LNCaP clone FGC (cell line): ENCODE results near the gene GSG1.
A peak's percentile ranks its signal among the peaks of the same experiment; 100 is the strongest.

Experiments used
- DNase-seq: peaks from one replicate; pipeline ENCODE4 v3.0.0-alpha.2; 2011; ENCODE audit warnings: low read depth
- H3K4me3 ChIP-seq: 2 replicates; pipeline ENCODE4 v1.5.1; 2011; ENCODE audit warnings: mild to moderate bottlenecking, low read depth, low read length, control low read depth
- CTCF ChIP-seq: IDR thresholded peaks from 2 replicates; pipeline ENCODE4 v1.5.1; 2012; ENCODE audit warnings: mild to moderate bottlenecking; ENCODE audit not compliant: control insufficient read depth, insufficient read depth; ENCODE audit errors: extremely low read depth

Gene GSG1

DNA sequence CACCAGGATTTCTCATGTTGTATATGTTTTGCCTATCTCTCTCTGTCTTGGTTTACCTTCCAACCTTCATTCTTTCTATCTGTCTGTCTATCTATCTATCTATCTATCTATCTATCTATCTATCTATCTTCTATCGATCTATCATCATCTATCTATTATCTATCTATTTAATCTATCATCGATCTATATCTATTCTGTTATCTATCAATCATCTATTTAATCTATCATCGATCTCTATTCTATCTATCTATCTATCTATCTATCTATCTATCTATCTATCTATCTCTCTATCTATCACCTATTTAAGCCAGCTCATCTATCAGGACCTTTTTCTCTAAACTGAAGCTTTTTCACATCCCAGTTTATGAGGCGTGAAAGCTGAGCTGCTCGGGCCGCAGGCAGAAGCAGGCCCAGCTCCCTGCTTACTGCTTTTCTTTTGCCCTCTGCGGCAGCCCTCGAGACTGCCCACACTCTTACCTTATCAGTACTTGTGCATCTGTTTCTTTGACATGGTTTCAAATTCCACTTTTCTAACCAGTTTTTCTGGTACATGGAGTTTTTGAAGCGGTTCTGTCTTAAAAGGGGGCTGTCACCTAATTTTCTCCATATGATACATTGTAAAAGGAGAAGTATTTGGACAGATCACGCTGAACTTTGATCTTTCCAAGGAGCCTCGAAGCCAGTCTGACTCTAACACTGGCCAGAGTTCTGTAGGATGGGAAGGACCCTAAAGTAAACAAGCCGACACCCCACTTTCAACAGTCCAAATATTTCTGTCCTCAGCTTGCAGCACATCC lies 44.4 kb upstream of the GSG1 start:
- no peak overlapping the region for H3K4me3 ChIP-seq
- DNase-seq = no peak
- TF ChIP-seq CTCF = no peak

GRCh38 chr12:13146336-13146938 lies 43.0 kb upstream of the GSG1 start:
- TF ChIP-seq CTCF = no peak
- H3K4me3 ChIP-seq = no peak overlapping the region
- no peak for DNase-seq

DNA sequence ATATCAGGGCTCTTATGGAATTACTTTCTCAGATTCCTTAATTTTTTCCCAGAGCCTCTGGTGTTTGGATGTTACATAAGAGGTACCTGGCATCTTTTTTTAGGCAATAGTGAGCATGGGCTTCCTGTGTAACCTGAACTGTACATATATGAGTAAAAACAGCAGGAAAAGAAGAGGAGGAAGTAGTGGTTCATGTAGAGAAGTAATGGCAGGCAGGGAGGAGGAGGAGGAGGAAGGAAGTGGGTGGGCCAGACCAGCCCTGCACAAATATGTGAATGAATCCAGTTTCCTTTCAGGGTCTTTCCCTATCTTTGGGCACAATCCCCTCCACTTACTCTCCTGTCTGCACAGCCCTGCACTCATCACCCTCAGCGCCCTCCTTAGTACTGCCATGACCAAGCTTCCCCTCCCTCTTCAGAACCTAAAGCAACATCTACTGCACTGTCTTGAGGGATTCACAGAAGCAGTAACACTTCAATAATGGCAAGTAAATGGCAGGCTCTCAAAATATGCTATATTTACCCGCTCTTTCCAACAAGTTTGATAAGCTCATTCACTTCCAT lies 40.9 kb upstream of the GSG1 start:
- DNase-seq = no peak
- no peak overlapping the region for H3K4me3 ChIP-seq
- no peak for TF ChIP-seq CTCF

DNA sequence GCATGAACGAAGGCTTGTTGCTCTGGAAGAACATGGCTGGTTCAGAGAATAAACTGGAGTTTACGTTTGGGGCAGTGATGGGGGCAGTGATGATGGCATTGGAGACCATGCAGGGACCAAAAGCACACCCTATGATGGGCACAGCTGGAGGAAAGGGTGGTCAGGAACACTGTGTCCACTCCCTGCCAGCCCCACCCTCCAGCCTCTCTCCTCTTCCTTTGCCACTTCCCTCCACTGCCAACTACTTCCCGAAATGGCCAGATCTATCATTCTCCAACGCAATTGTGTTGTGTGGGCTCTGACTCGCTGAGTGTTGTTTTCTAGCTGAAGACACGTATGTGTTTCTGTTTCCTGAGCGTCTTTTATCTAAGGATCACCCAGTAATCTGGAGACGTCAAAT lies 39.3 kb upstream of the GSG1 start:
- DNase-seq = no peak
- TF ChIP-seq CTCF = no peak
- no peak overlapping the region for H3K4me3 ChIP-seq

GRCh38 chr12:13141686-13142085 lies 38.2 kb upstream of the GSG1 start:
- DNase-seq = no peak
- no peak overlapping the region for H3K4me3 ChIP-seq
- no peak for TF ChIP-seq CTCF

DNA sequence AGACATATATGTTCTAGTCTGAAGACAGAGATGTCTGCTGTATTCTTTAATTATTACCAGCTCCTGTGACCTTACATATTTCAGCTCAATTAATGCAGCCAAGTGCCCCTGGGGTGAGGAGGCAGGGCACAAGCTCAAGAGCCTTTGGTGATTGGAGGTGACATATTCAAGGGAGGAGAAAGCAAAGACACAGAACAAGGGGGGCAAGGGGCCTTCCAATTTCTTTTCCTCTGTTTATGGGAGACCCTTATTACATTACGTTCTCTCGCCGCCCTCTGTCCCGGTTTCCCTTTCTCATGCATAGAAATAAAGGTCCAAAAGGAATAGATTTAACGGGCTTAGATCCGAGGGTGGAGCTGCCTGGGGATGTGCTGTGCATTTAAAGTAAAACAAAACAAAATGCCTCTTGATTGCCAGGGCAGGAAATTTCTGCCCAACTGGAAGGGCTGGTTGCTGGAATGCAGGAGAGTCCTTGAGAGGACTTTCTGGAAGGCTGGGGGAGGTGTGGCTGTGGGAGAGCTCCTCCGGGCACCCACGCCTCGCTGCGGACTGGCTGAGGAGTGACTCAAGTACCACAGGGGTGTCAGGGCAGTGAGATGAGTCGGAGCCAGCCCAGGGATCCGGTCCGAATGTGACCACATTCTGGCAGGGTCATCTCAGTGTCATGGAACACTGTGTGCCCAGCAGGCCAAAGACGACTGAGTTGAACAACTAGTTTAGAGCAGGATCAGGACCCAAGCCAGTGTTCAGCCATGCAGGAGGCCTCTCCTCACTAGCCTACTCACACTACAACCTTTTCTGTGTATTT lies 32.1 kb upstream of the GSG1 start:
- TF ChIP-seq CTCF = peak; percentile 34
- DNase-seq = peak; percentile 92
- peak overlapping the region; percentile 13 for H3K4me3 ChIP-seq
